ENCODE data around the gene TSPAN17. TPM values are rescaled to one million over a fixed set of nuclear protein-coding genes. Genes with fewer than 3 reads are reported as not detected.
A peak's percentile ranks its signal among the peaks of the same experiment; 100 is the strongest.

The TSPAN17 gene
- total and polyA plus RNA-seq, 9 of the 15 experiments (the other 6 are each of a cell fraction or from before 2014, with no cell fraction given): 0.73 to 58.3 (median 34.5) TPM

DNA sequence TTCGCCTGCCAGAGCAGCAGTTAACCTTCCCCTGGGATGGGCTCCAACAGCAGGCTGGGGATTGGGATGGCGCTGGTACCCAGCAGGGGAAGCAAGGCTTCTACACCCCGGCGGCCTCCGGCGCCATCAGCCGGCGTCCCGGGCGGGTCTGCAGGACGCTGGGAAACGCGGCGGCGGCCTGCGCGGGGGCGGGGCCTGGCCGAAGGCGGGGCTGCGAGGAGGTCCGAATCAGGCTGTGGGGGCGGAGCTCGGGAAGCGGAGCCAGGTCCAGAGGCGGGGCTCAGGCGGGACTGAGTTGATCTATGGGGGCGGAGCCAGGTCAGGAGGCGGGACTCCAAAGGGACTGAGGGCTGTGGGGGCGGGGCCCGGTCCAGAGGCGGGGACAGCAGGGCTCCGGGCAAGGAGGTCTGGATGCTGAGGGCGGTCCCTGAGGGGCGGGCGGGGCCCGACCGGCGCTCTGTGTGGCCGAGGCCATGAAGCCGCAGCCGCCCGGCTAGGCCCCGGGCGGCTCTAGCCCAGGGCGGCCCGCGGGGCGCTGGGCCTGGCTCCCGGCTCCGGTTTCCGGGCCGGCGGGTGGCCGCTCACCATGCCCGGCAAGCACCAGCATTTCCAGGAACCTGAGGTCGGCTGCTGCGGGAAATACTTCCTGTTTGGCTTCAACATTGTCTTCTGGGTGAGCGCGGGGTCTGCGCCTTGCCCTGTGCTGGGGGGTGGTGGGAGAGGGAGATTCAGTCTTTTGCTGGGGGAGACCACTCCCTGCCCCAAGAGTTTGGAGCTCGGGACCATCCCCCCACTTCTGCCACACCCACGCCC is at the start of gene TSPAN17 (continued):
- TF ChIP-seq, protein P1, sequence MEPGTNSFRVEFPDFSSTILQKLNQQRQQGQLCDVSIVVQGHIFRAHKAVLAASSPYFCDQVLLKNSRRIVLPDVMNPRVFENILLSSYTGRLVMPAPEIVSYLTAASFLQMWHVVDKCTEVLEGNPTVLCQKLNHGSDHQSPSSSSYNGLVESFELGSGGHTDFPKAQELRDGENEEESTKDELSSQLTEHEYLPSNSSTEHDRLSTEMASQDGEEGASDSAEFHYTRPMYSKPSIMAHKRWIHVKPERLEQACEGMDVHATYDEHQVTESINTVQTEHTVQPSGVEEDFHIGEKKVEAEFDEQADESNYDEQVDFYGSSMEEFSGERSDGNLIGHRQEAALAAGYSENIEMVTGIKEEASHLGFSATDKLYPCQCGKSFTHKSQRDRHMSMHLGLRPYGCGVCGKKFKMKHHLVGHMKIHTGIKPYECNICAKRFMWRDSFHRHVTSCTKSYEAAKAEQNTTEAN (CRISPR knock-in tag; IDR thresholded peaks at IDR 0.05): no peak
- TF ChIP-seq BACH1 (tag; IDR thresholded peaks at IDR 0.05): no peak
- no peak for TF ChIP-seq ZBTB1 (CRISPR knock-in tag; IDR thresholded peaks at IDR 0.05; ENCODE audit: borderline replicate concordance, low read depth)
- TF ChIP-seq ZC3H11A (IDR thresholded peaks at IDR 0.05; ENCODE audit: low read depth, low read length): no peak
- TF ChIP-seq SAFB (IDR thresholded peaks at IDR 0.05; ENCODE audit: borderline replicate concordance, low read depth, low read length): no peak
- no peak for TF ChIP-seq GATA2 (CRISPR knock-in tag; IDR thresholded peaks at IDR 0.05)
- no peak for TF ChIP-seq CBX3 (IDR thresholded peaks at IDR 0.05; ENCODE audit: borderline replicate concordance in 1 of 2, low read length in 2 of 2)
- TF ChIP-seq HEY1 (CRISPR knock-in tag; IDR thresholded peaks at IDR 0.05; ENCODE audit: borderline replicate concordance): no peak
- TF ChIP-seq PHF8 (IDR thresholded peaks at IDR 0.05; ENCODE audit: borderline replicate concordance, low read length): peak; percentile 92
- no peak for TF ChIP-seq HMG20B (CRISPR knock-in tag; IDR thresholded peaks at IDR 0.05)
- peak in 1 of 2 experiments; percentile 57; a peak in 1 of 4 replicates for TF ChIP-seq SIN3A (IDR thresholded peaks at IDR 0.05; ENCODE audit: borderline replicate concordance in 2 of 2, control insufficient read depth in 1 of 2, low read depth in 2 of 2, low read length in 2 of 2)
- TF ChIP-seq ZNF274 (IDR thresholded peaks at IDR 0.05; ENCODE audit: borderline replicate concordance, low read depth, low read length): no peak; the same call in 1 of the 2 replicates
- no peak for TF ChIP-seq ELK3 (CRISPR knock-in tag; IDR thresholded peaks at IDR 0.05)
- TF ChIP-seq ZNF586 (CRISPR knock-in tag; conservative IDR thresholded peaks at IDR 0.05): no peak
- no peak for TF ChIP-seq FOXK1 (CRISPR knock-in tag; IDR thresholded peaks at IDR 0.05; ENCODE audit: borderline replicate concordance)
- TF ChIP-seq KDM2B (CRISPR knock-in tag; IDR thresholded peaks at IDR 0.05): no peak
- TF ChIP-seq POLR2A (conservative IDR thresholded peaks at IDR 0.05): peak; percentile 89
- TF ChIP-seq RBFOX2 (IDR thresholded peaks at IDR 0.05; ENCODE audit: low read depth, low read length): peak; percentile 95
- TF ChIP-seq E2F3 (CRISPR knock-in tag; IDR thresholded peaks at IDR 0.05): peak; percentile 38; the same call in 1 of the 2 replicates
- no peak for TF ChIP-seq DMBX1 (CRISPR knock-in tag; IDR thresholded peaks at IDR 0.05; ENCODE audit: borderline replicate concordance)
- TF ChIP-seq TAF1 (IDR thresholded peaks at IDR 0.05; ENCODE audit: control insufficient read depth, extremely low read depth, insufficient read depth, low read length, severe bottlenecking): peak; percentile 78
- no peak for TF ChIP-seq PHTF2 (CRISPR knock-in tag; IDR thresholded peaks at IDR 0.05)
- no peak for TF ChIP-seq USF2 (CRISPR knock-in tag; IDR thresholded peaks at IDR 0.05)
- TF ChIP-seq, protein P2, sequence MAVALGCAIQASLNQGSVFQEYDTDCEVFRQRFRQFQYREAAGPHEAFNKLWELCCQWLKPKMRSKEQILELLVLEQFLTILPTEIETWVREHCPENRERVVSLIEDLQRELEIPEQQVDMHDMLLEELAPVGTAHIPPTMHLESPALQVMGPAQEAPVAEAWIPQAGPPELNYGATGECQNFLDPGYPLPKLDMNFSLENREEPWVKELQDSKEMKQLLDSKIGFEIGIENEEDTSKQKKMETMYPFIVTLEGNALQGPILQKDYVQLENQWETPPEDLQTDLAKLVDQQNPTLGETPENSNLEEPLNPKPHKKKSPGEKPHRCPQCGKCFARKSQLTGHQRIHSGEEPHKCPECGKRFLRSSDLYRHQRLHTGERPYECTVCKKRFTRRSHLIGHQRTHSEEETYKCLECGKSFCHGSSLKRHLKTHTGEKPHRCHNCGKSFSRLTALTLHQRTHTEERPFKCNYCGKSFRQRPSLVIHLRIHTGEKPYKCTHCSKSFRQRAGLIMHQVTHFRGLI (CRISPR knock-in tag; IDR thresholded peaks at IDR 0.05): 0 out of 2 replicates have a peak, but pooled peaks have one; percentile 50
